Parathyroid adenoma (tissue), 2 donors: ENCODE measurements around the gene CARM1.

ENCODE experiments used
- H2AFZ ChIP-seq: fragments of 300-600 bp; sonication (generic); one replicate; pipeline ENCODE4 v1.7.0; 2017; ENCODE audit warnings: antibody characterized with exemption, mild to moderate bottlenecking
- H3K27ac ChIP-seq: fragments of 300-600 bp; sonication (generic); one replicate; pipeline ENCODE4 v1.7.0; 2017
- H3K27me3 ChIP-seq: fragments of 300-600 bp; sonication (generic); one replicate; pipeline ENCODE4 v1.7.0; 2017; ENCODE audit warnings: low read length; ENCODE audit not compliant: control insufficient read depth, insufficient read depth
- H3K36me3 ChIP-seq: fragments of 300-600 bp; sonication (generic); one replicate; pipeline ENCODE4 v1.7.0; 2017; ENCODE audit warnings: low read length; ENCODE audit not compliant: control insufficient read depth, insufficient read depth
- H3K4me1 ChIP-seq: fragments of 300-600 bp; sonication (generic); one replicate; pipeline ENCODE4 v1.7.0; 2017; ENCODE audit warnings: control low read depth
- H3K4me2 ChIP-seq: fragments of 300-600 bp; sonication (generic); one replicate; pipeline ENCODE4 v1.7.0; 2017; ENCODE audit warnings: low read length
- H3K4me3 ChIP-seq: fragments of 300-600 bp; sonication (generic); one replicate; pipeline ENCODE4 v1.7.0; 2017; ENCODE audit warnings: low read depth, low read length
- H3K79me2 ChIP-seq: fragments of 300-600 bp; sonication (generic); one replicate; pipeline ENCODE4 v1.7.0; 2017; ENCODE audit warnings: control low read depth
- H3K9ac ChIP-seq: fragments of 300-600 bp; sonication (generic); one replicate; pipeline ENCODE4 v1.7.0; 2017; ENCODE audit warnings: mild to moderate bottlenecking
- H3K9me3 ChIP-seq: fragments of 300-600 bp; sonication (generic); one replicate; pipeline ENCODE4 v1.7.0; 2017; ENCODE audit warnings: low read length; ENCODE audit not compliant: control insufficient read depth
- TF ChIP-seq, protein P1 (sequence below): fragments of 300-600 bp; sonication (generic); IDR thresholded peaks from one replicate; pipeline ENCODE4 v1.7.0; 2017; ENCODE audit warnings: antibody characterized with exemption, mild to moderate bottlenecking
- donor health status: primary hyperparathyroidism.

CARM1 gene

GRCh38 chr19:10907925-10908324 is 36.6 kb downstream of the CARM1 start:
- H3K79me2 ChIP-seq, result peaks cover 9% of the 10 kb centered on the region
- H3K36me3 ChIP-seq, result no peaks in the 10 kb centered on the region

GRCh38 chr19:10908380-10908960 is 37.1 kb downstream of the CARM1 start:
- H3K4me1 ChIP-seq, result no peaks in the 10 kb centered on the region
- TF ChIP-seq, protein P1, sequence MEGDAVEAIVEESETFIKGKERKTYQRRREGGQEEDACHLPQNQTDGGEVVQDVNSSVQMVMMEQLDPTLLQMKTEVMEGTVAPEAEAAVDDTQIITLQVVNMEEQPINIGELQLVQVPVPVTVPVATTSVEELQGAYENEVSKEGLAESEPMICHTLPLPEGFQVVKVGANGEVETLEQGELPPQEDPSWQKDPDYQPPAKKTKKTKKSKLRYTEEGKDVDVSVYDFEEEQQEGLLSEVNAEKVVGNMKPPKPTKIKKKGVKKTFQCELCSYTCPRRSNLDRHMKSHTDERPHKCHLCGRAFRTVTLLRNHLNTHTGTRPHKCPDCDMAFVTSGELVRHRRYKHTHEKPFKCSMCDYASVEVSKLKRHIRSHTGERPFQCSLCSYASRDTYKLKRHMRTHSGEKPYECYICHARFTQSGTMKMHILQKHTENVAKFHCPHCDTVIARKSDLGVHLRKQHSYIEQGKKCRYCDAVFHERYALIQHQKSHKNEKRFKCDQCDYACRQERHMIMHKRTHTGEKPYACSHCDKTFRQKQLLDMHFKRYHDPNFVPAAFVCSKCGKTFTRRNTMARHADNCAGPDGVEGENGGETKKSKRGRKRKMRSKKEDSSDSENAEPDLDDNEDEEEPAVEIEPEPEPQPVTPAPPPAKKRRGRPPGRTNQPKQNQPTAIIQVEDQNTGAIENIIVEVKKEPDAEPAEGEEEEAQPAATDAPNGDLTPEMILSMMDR, result no peak
- no peak overlapping the region for H3K9ac ChIP-seq
- H3K79me2 ChIP-seq, result peaks cover 9% of the 10 kb centered on the region
- no peak overlapping the region for H3K4me2 ChIP-seq
- H3K9me3 ChIP-seq, result no peaks in the 10 kb centered on the region
- H3K27me3 ChIP-seq, result no peaks in the 10 kb centered on the region
- H3K4me3 ChIP-seq, result no peak overlapping the region
- no peak overlapping the region for H2AFZ ChIP-seq
- no peak overlapping the region for H3K27ac ChIP-seq
- no peaks in the 10 kb centered on the region for H3K36me3 ChIP-seq

More at GRCh38 chr19:10907925-10908324, 36.6 kb downstream of the CARM1 start:
- no peak overlapping the region for H2AFZ ChIP-seq
- TF ChIP-seq, protein P1, result no peak
- no peaks in the 10 kb centered on the region for H3K4me1 ChIP-seq
- H3K27me3 ChIP-seq, result no peaks in the 10 kb centered on the region
- no peak overlapping the region for H3K4me3 ChIP-seq
- no peak overlapping the region for H3K27ac ChIP-seq
- H3K9ac ChIP-seq, result no peak overlapping the region
- no peaks in the 10 kb centered on the region for H3K9me3 ChIP-seq
- no peak overlapping the region for H3K4me2 ChIP-seq

DNA sequence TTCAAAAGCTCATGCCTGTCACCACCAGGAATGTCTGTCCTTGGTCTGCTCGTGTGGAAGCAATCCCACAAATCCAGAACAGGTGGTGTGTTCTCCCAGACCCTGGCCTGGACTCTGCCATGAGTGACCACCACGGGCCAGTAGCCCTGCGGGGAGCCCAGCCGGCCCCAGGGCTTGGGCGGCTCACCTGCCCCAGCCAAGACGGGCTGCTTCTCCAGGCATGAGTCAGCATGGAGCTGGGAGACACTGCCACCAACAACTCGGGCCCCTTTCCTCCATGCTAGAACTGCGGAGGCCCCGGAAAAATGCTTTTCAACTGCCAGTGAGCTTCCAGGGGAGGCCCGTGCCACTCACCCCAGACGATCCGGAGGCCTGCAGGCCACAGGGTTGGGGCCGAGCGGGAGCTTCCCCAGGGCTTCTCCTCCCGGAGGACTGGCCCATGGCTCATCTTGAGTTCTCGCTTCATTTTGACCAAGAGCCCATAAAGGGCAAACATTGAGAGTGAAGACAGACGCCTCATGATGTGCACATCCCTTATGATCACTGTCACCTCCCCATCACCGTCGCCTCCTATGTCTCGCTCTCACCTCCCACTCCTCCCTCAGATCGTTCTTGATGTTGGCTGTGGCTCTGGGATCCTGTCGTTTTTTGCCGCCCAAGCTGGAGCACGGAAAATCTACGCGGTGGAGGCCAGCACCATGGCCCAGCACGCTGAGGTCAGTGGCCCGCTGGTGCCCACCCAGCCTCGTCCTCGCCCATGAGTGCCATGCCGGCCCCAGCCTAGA is 40.4 kb downstream of the CARM1 start:
- Histone ChIP-seq H2AFZ (no peak overlapping the region), H3K4me3 (no peak overlapping the region), H3K9me3 (no peaks in the 10 kb centered on the region), H3K4me1 (no peaks in the 10 kb centered on the region), H3K27me3 (no peaks in the 10 kb centered on the region), H3K79me2 (peaks cover 4% of the 10 kb centered on the region), H3K27ac (no peak overlapping the region), H3K36me3 (no peaks in the 10 kb centered on the region), H3K9ac (no peak overlapping the region), H3K4me2 (no peak overlapping the region)
- TF ChIP-seq, protein P1, result no peak

DNA sequence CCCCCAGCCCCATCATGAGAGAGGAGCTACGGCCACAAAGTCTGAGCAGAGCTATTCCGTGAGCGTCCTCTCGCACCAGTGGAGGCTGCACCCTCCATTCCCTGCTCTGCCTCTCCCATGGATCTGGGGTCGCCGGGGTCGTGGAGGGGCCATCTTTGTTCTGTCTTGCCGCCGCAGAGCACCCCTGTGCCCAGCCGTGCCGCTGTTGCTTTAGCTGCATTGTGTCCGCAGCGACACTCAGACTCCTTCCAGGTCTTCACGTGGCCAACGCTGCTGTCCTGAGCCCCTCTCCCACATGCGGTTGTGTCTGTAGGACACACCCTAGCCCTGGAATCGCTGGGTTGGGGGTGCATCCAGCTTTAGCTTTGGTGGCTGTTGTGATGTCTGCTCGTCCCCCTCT is 41.3 kb downstream of the CARM1 start:
- Histone ChIP-seq H2AFZ (no peak overlapping the region), H3K79me2 (peaks cover 4% of the 10 kb centered on the region), H3K36me3 (no peaks in the 10 kb centered on the region), H3K4me1 (no peaks in the 10 kb centered on the region), H3K27me3 (no peaks in the 10 kb centered on the region), H3K4me2 (no peak overlapping the region), H3K9me3 (no peaks in the 10 kb centered on the region), H3K4me3 (no peak overlapping the region), H3K27ac (no peak overlapping the region), H3K9ac (no peak overlapping the region)
- TF ChIP-seq, protein P1, result no peak
